ENCODE results near the gene SLC27A4.

GRCh38 chr9:128341435-128341849, 1.1 kb downstream of the SLC27A4 start:
- TF ChIP-seq SIN3A (IDR thresholded peaks at IDR 0.05; ENCODE audit: low read depth, low read length): no peak
- no peak for TF ChIP-seq HDGF (IDR thresholded peaks at IDR 0.05)
- no peak for TF ChIP-seq CBX5 (IDR thresholded peaks at IDR 0.05; ENCODE audit: low read depth)
- TF ChIP-seq, protein P1, sequence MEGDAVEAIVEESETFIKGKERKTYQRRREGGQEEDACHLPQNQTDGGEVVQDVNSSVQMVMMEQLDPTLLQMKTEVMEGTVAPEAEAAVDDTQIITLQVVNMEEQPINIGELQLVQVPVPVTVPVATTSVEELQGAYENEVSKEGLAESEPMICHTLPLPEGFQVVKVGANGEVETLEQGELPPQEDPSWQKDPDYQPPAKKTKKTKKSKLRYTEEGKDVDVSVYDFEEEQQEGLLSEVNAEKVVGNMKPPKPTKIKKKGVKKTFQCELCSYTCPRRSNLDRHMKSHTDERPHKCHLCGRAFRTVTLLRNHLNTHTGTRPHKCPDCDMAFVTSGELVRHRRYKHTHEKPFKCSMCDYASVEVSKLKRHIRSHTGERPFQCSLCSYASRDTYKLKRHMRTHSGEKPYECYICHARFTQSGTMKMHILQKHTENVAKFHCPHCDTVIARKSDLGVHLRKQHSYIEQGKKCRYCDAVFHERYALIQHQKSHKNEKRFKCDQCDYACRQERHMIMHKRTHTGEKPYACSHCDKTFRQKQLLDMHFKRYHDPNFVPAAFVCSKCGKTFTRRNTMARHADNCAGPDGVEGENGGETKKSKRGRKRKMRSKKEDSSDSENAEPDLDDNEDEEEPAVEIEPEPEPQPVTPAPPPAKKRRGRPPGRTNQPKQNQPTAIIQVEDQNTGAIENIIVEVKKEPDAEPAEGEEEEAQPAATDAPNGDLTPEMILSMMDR (IDR thresholded peaks at IDR 0.05 in 2 of 3, conservative IDR thresholded peaks at IDR 0.05 in 1 of 3; ENCODE audit: control insufficient read depth in 2 of 3, extremely low read depth in 1 of 3, insufficient read depth in 1 of 3, low read depth in 3 of 3, low read length in 3 of 3): peak; percentile 74 to 79 (median 77)
- no peak for TF ChIP-seq POLR2A (IDR thresholded peaks at IDR 0.05; ENCODE audit: low read depth, low read length)
- no peak for TF ChIP-seq TCF12 (IDR thresholded peaks at IDR 0.05; ENCODE audit: low read depth, low read length)
- TF ChIP-seq CREM (IDR thresholded peaks at IDR 0.05; ENCODE audit: low read depth): no peak
- TF ChIP-seq ATF3 (IDR thresholded peaks at IDR 0.05; ENCODE audit: borderline replicate concordance, extremely low read depth, low read depth, low read length): no peak
- no peak for TF ChIP-seq SKIL (IDR thresholded peaks at IDR 0.05; ENCODE audit: low read depth, poor library complexity, severe bottlenecking)
- no peak for TF ChIP-seq NRF1 (conservative IDR thresholded peaks at IDR 0.05; ENCODE audit: low read depth, low read length)

Data from GM12878 (cell line).